Measurements from ENCODE around the gene B4GALNT1. TPM values are rescaled to one million over a fixed set of nuclear protein-coding genes. Genes with fewer than 3 reads are reported as not detected.
A peak's percentile ranks its signal among the peaks of the same experiment; 100 is the strongest.

Gene B4GALNT1
- total and polyA plus RNA-seq, 10 donors, result 0.39 to 2.2 (median 0.88) TPM

DNA sequence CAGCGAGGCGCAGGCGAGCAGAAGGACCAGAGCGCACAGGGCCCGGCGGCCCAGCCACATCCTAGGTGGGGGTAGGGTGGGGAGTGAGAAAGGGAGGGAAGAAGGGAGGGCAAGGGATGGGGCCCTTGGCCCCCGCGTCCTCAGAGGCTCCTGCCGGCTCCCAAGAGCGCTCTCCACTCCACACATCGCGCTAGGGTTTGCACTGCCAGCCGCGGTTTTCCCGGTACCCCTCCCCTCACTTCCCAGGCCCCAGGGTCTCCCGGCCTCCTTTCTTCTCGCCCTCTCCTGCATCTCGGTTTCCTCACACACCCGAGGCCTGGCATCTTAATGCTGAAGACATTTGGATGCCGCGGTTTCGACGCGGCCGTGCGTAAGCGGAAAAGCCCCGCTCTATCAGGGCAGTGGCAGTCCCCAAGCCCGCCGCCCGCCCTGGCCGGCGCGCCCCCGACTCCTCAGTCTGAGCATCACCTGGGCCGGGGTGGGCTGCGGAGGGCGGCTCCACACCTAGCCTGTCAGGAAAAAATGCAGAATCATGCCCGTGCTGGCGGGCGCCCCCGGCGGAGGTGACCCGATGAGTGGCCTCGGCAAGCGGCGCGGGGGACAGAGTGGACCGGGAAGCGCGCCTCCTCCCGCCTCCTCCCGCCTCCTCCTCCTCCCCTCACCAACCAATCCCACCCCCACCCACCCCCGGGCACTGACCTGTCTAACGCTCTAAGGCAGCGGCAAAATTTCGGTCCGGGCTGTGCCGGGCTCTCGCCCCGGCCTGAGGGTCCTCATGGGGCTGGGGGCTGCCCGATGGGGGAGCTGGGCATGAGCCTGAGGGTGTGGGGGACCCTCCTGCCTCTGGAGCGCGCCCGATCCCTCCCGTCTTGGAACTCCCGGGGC lies 686 bp downstream of the B4GALNT1 start:
- peaks cover 15 to 90% (median 55%) of the 10 kb centered on the region in 7 donors for H3K27me3 ChIP-seq (replicated peaks in 1 of 7)
- H3K27ac ChIP-seq, result no peak overlapping the region
- H3K4me3 ChIP-seq, result peak overlapping the region; percentile 41 to 79 (median 53)
- intact Hi-C loops (cut with DNase I; ENCODE audit: low total_unique reads), result no loop called here
- no peak for TF ChIP-seq POLR2AphosphoS5 (IDR thresholded peaks at IDR 0.05)
- TF ChIP-seq, protein P1, sequence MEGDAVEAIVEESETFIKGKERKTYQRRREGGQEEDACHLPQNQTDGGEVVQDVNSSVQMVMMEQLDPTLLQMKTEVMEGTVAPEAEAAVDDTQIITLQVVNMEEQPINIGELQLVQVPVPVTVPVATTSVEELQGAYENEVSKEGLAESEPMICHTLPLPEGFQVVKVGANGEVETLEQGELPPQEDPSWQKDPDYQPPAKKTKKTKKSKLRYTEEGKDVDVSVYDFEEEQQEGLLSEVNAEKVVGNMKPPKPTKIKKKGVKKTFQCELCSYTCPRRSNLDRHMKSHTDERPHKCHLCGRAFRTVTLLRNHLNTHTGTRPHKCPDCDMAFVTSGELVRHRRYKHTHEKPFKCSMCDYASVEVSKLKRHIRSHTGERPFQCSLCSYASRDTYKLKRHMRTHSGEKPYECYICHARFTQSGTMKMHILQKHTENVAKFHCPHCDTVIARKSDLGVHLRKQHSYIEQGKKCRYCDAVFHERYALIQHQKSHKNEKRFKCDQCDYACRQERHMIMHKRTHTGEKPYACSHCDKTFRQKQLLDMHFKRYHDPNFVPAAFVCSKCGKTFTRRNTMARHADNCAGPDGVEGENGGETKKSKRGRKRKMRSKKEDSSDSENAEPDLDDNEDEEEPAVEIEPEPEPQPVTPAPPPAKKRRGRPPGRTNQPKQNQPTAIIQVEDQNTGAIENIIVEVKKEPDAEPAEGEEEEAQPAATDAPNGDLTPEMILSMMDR (IDR thresholded peaks at IDR 0.05 in 8 of 11, conservative IDR thresholded peaks at IDR 0.05 in 3 of 11), result no peak
- no peak for TF ChIP-seq POLR2A (IDR thresholded peaks at IDR 0.05)
- WGBS, 5 donors, result 1 to 2% (median 1%) methylated on average over 44 to 67 of the region's 67 CpGs
- no peak for DNase-seq
- H3K36me3 ChIP-seq, result no peaks in the 10 kb centered on the region
- H3K9me3 ChIP-seq, result no peaks in the 10 kb centered on the region
- H3K4me1 ChIP-seq, result peaks cover 16 to 35% (median 32%) of the 10 kb centered on the region in 6 donors

DNA sequence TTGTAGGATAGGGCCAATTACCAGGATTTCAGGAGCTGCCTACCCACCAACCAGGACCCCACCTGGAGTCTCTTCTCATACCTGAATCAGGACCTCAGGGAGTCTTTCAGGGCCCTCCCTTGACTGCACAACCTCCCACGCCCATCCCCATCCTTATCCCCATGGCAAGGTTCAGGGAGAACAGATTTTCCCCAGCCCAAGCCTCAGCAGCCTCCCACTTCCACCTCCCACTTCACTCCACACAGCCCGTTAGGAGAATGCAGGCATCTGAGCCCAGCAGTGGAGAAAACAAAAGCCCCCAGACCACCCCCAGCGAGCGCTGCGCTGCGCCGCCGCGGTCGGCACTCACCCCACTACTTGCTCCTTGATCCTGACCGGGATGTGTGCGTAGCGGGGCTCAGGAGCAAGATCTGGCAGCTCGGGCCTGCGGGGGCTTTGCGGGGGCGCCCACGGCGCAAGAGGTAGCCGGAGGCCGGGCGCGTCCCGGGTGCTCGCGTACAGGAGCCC lies 1.4 kb downstream of the B4GALNT1 start:
- WGBS, 5 donors, result 8 to 14% (median 12%) methylated on average over 26 of the region's 26 CpGs
- H3K27ac ChIP-seq, result no peak overlapping the region
- H3K27me3 ChIP-seq (replicated peaks in 1 of 7), result peaks cover 15 to 92% (median 62%) of the 10 kb centered on the region in 7 donors
- DNase-seq, result no peak
- intact Hi-C loops (cut with DNase I; ENCODE audit: low total_unique reads), result no loop called here
- TF ChIP-seq, protein P1 (IDR thresholded peaks at IDR 0.05 in 8 of 11, conservative IDR thresholded peaks at IDR 0.05 in 3 of 11), result no peak
- TF ChIP-seq POLR2AphosphoS5 (IDR thresholded peaks at IDR 0.05), result no peak
- TF ChIP-seq POLR2A (IDR thresholded peaks at IDR 0.05), result no peak
- no peaks in the 10 kb centered on the region for H3K9me3 ChIP-seq
- H3K4me1 ChIP-seq, result peaks cover 16 to 41% (median 36%) of the 10 kb centered on the region in 6 donors
- peak overlapping the region in 5 of 8 donors; percentile 41 to 79 (median 48) for H3K4me3 ChIP-seq
- no peaks in the 10 kb centered on the region for H3K36me3 ChIP-seq

DNA sequence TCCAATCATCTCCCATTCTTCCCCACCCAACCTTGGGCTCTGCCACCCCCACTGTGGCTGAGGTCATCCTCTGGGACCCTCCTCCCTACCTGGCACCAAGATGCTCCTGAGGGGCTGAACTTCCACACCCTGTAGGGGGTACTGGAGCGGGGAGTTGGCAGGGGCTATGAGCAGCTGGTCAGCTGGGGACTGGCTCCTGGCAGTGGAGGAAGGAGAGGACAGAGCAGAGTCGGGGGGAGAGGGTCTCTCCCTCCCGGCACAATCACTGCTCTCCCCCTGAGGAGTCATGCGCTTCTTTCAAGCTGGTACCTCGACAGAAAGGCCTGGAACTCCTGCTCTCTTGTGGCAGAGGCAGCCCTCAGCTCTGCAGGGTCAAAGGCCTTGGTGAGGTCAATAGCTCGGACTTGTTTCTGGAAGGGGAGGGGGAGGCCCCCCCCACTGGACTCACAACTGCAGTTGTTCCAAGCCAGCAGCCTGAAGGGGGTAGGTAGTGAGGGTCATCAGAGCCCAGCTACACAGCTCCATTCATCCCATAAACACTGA lies 2.0 kb downstream of the B4GALNT1 start:
- no peak overlapping the region for H3K4me3 ChIP-seq
- no peak for TF ChIP-seq POLR2A (IDR thresholded peaks at IDR 0.05)
- TF ChIP-seq, protein P1 (IDR thresholded peaks at IDR 0.05 in 8 of 11, conservative IDR thresholded peaks at IDR 0.05 in 3 of 11), result no peak
- no peak for TF ChIP-seq POLR2AphosphoS5 (IDR thresholded peaks at IDR 0.05)
- H3K36me3 ChIP-seq, result no peaks in the 10 kb centered on the region
- peaks cover 15 to 96% (median 64%) of the 10 kb centered on the region in 7 donors for H3K27me3 ChIP-seq (replicated peaks in 1 of 7)
- intact Hi-C loops (cut with DNase I; ENCODE audit: low total_unique reads), result no loop called here
- H3K4me1 ChIP-seq, result peaks cover 16 to 41% (median 36%) of the 10 kb centered on the region in 6 donors
- H3K27ac ChIP-seq, result no peak overlapping the region
- no peak for DNase-seq
- H3K9me3 ChIP-seq, result no peaks in the 10 kb centered on the region
- 54 to 76% (median 70%) methylated on average over 2 to 6 of the region's 6 CpGs for WGBS, 5 donors
